Thyroid gland (tissue), 4 donors: ENCODE data around the gene SGPP1.

Source experiments
- POLR2A ChIP-seq, 2 donors: fragments of 450-650 bp; IDR thresholded peaks; one replicate each; pipeline ENCODE4 v1.6.1; 2017; ENCODE audit warnings: antibody characterized with exemption in 2 of 2, mild to moderate bottlenecking in 2 of 2, moderate library complexity in 1 of 2
- TF ChIP-seq, protein P1 (sequence below), 6 experiments: fragments of 200-600 bp in 3 of 6; fragments of 450-650 bp in 3 of 6; sonication (generic) in 3 of 6; IDR thresholded peaks; one replicate each; pipeline ENCODE4 v1.5.1; 2016 to 2019; ENCODE audit warnings: antibody characterized with exemption in 6 of 6, mild to moderate bottlenecking in 2 of 6, inconsistent platforms in 1 of 6, moderate library complexity in 1 of 6

GRCh38 chr14:63673255-63673654 is 54.6 kb downstream of the SGPP1 start:
- TF ChIP-seq, protein P1, sequence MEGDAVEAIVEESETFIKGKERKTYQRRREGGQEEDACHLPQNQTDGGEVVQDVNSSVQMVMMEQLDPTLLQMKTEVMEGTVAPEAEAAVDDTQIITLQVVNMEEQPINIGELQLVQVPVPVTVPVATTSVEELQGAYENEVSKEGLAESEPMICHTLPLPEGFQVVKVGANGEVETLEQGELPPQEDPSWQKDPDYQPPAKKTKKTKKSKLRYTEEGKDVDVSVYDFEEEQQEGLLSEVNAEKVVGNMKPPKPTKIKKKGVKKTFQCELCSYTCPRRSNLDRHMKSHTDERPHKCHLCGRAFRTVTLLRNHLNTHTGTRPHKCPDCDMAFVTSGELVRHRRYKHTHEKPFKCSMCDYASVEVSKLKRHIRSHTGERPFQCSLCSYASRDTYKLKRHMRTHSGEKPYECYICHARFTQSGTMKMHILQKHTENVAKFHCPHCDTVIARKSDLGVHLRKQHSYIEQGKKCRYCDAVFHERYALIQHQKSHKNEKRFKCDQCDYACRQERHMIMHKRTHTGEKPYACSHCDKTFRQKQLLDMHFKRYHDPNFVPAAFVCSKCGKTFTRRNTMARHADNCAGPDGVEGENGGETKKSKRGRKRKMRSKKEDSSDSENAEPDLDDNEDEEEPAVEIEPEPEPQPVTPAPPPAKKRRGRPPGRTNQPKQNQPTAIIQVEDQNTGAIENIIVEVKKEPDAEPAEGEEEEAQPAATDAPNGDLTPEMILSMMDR (IDR thresholded peaks at IDR 0.05): no peak
- no peak for TF ChIP-seq POLR2A (IDR thresholded peaks at IDR 0.05)
